HG03175 (cell line): ENCODE data around the gene SAPCD2.

Experiments
- ATAC-seq: cut with Tn5 transposase; IDR thresholded peaks from one replicate; pipeline ENCODE4 v1.9.1; 2021; ENCODE audit warnings: mild to moderate bottlenecking, moderate library complexity; ENCODE audit not compliant: unreplicated experiment

SAPCD2 gene

GRCh38 chr9:137019891-137020683 lies 50.3 kb downstream of the SAPCD2 start:
- ATAC-seq, result no peak

- no peak for ATAC-seq
Observed at GRCh38 chr9:137018761-137019559, 51.4 kb downstream of the SAPCD2 start.

- no peak for ATAC-seq
Observed at GRCh38 chr9:137017791-137018497, 52.4 kb downstream of the SAPCD2 start.

- ATAC-seq, result no peak
Observed at GRCh38 chr9:137017071-137017470, 53.3 kb downstream of the SAPCD2 start.

- no peak for ATAC-seq
Observed at GRCh38 chr9:137016436-137016835, 53.9 kb downstream of the SAPCD2 start.

- ATAC-seq, result no peak
Observed at GRCh38 chr9:137015976-137016375, 54.4 kb downstream of the SAPCD2 start.

- ATAC-seq, result no peak
Observed at GRCh38 chr9:137015540-137015930, 54.8 kb downstream of the SAPCD2 start.

GRCh38 chr9:137014776-137015539 lies 55.4 kb downstream of the SAPCD2 start:
- ATAC-seq, result no peak

- no peak for ATAC-seq
Observed at GRCh38 chr9:137014166-137014565, 56.2 kb downstream of the SAPCD2 start.

GRCh38 chr9:137013571-137013940 lies 56.8 kb downstream of the SAPCD2 start:
- ATAC-seq, result no peak

GRCh38 chr9:137012694-137013570 lies 57.4 kb downstream of the SAPCD2 start:
- ATAC-seq, result no peak
